WTC11 (cell line): ENCODE measurements around the gene RACK1. TPM values are rescaled to one million over a fixed set of nuclear protein-coding genes. Genes with fewer than 3 reads are reported as not detected.
A peak's percentile ranks its signal among the peaks of the same experiment; 100 is the strongest.

ENCODE experiments used
- ATAC-seq: fragments of 200-7000 bp; cut with Tn5 transposase; 2 replicates; pipeline ENCODE4 v1.10.0; 2021; ENCODE audit warnings: mild to moderate bottlenecking, moderate library complexity
- CTCF ChIA-PET: fragments of 300-600 bp; sonication (Branson Sonifier 250); formaldehyde crosslinking; loops from one replicate; lab custom pipeline; 2021; ENCODE audit warnings: antibody characterized with exemption; lab: Charles Lee
- POLR2A ChIA-PET: fragments of 350-600 bp; sonication (Branson Sonifier 250); formaldehyde crosslinking; loops from one replicate; lab custom pipeline; 2021; ENCODE audit warnings: antibody characterized with exemption; lab: Charles Lee
- DNase-seq: peaks from one replicate; pipeline ENCODE4 v3.0.0; 2021; ENCODE audit warnings: low spot score
- H3K27ac Mint-ChIP-seq: 2 replicates; pipeline ENCODE4 v1.8.0; 2021; ENCODE audit warnings: mixed read lengths
- H3K27me3 Mint-ChIP-seq: 2 replicates; pipeline ENCODE4 v1.8.0; 2021; ENCODE audit warnings: low read depth, mild to moderate bottlenecking, moderate library complexity, mixed read lengths
- H3K36me3 Mint-ChIP-seq: 2 replicates; pipeline ENCODE4 v1.8.0; 2021; ENCODE audit warnings: mixed read lengths
- H3K4me1 Mint-ChIP-seq: 2 replicates; pipeline ENCODE4 v1.8.0; 2022; ENCODE audit warnings: mixed read lengths
- H3K4me3 Mint-ChIP-seq: 2 replicates; pipeline ENCODE4 v1.8.0; 2021; ENCODE audit warnings: mild to moderate bottlenecking, moderate library complexity, mixed read lengths
- H3K9me3 Mint-ChIP-seq: 2 replicates; pipeline ENCODE4 v1.8.0; 2021; ENCODE audit warnings: mixed read lengths
- ATF1 ChIP-seq: sonication (generic); formaldehyde crosslinking; IDR thresholded peaks from 2 replicates; pipeline ENCODE4 v1.8.1; 2023; ENCODE audit warnings: mild to moderate bottlenecking, moderate library complexity, missing genetic modification reagents
- CBFB ChIP-seq: sonication (generic); formaldehyde crosslinking; IDR thresholded peaks from 2 replicates; pipeline ENCODE4 v1.8.1; 2022; ENCODE audit warnings: mild to moderate bottlenecking, low read depth, missing genetic modification reagents
- ELF4 ChIP-seq: sonication (generic); formaldehyde crosslinking; IDR thresholded peaks from 2 replicates; pipeline ENCODE4 v1.8.1; 2022; ENCODE audit warnings: low read depth, mild to moderate bottlenecking, moderate library complexity, missing genetic modification reagents
- ETV6 ChIP-seq: sonication (generic); formaldehyde crosslinking; IDR thresholded peaks from 2 replicates; pipeline ENCODE4 v1.8.1; 2022; ENCODE audit warnings: mild to moderate bottlenecking, missing genetic modification reagents
- FOXK1 ChIP-seq: sonication (generic); formaldehyde crosslinking; IDR thresholded peaks from 2 replicates; pipeline ENCODE4 v1.8.0; 2022; ENCODE audit warnings: mild to moderate bottlenecking, moderate library complexity, missing genetic modification reagents
- FOXP1 ChIP-seq: sonication (generic); formaldehyde crosslinking; IDR thresholded peaks from 2 replicates; pipeline ENCODE4 v1.8.0; 2022; ENCODE audit warnings: missing genetic modification reagents, mild to moderate bottlenecking, moderate library complexity, borderline replicate concordance
- GABPB1 ChIP-seq: sonication (generic); formaldehyde crosslinking; IDR thresholded peaks from 2 replicates; pipeline ENCODE4 v1.8.1; 2023; ENCODE audit warnings: mild to moderate bottlenecking, missing genetic modification reagents
- MYBL2 ChIP-seq: sonication (generic); formaldehyde crosslinking; IDR thresholded peaks from 2 replicates; pipeline ENCODE4 v1.8.1; 2023; ENCODE audit warnings: mild to moderate bottlenecking, moderate library complexity, missing genetic modification reagents
- NR1H2 ChIP-seq: sonication (generic); formaldehyde crosslinking; IDR thresholded peaks from 2 replicates; pipeline ENCODE4 v1.9.0; 2021; ENCODE audit warnings: mild to moderate bottlenecking, moderate library complexity, missing genetic modification reagents
- RELA ChIP-seq: sonication (generic); formaldehyde crosslinking; IDR thresholded peaks from 2 replicates; pipeline ENCODE4 v1.8.1; 2022; ENCODE audit warnings: missing genetic modification reagents, mild to moderate bottlenecking, borderline replicate concordance
- RORB ChIP-seq: fragments of 250-450 bp; sonication (Bioruptor Pico); IDR thresholded peaks from 2 replicates; pipeline ENCODE4 v1.9.0; 2021; ENCODE audit warnings: mild to moderate bottlenecking
- SMAD4 ChIP-seq: sonication (generic); formaldehyde crosslinking; IDR thresholded peaks from 2 replicates; pipeline ENCODE4 v1.8.0; 2022; ENCODE audit warnings: mild to moderate bottlenecking, missing genetic modification reagents
- SP1 ChIP-seq: sonication (generic); formaldehyde crosslinking; conservative IDR thresholded peaks from 2 replicates; pipeline ENCODE4 v1.8.1; 2022; ENCODE audit warnings: missing genetic modification reagents
- TEAD1 ChIP-seq: sonication (generic); formaldehyde crosslinking; IDR thresholded peaks from 2 replicates; pipeline ENCODE4 v1.8.0; 2022; ENCODE audit warnings: mild to moderate bottlenecking, missing genetic modification reagents
- TEAD4 ChIP-seq: sonication (generic); formaldehyde crosslinking; IDR thresholded peaks from 2 replicates; pipeline ENCODE4 v1.8.0; 2022; ENCODE audit warnings: mild to moderate bottlenecking, missing genetic modification reagents
- ZNF317 ChIP-seq: sonication (generic); formaldehyde crosslinking; IDR thresholded peaks from 2 replicates; pipeline ENCODE4 v1.8.1; 2023; ENCODE audit warnings: low read depth, mild to moderate bottlenecking, moderate library complexity, missing genetic modification reagents, borderline replicate concordance
- ZNF396 ChIP-seq: fragments of 250-450 bp; sonication (Bioruptor Pico); IDR thresholded peaks from 2 replicates; pipeline ENCODE4 v1.8.0; 2021; ENCODE audit warnings: mild to moderate bottlenecking, moderate library complexity, borderline replicate concordance
- total RNA-seq: library from RNA; stranded (reverse); gene quantifications from 3 replicates; pipeline ENCODE4 v1.2.3, GENCODE V29; 2021
- TF ChIP-seq, protein P1 (sequence below): sonication (generic); formaldehyde crosslinking; IDR thresholded peaks from 2 replicates; pipeline ENCODE4 v1.8.1; 2023; ENCODE audit warnings: mild to moderate bottlenecking, missing genetic modification reagents, moderate library complexity
- TF ChIP-seq, protein P2 (sequence below): sonication (generic); formaldehyde crosslinking; IDR thresholded peaks from 2 replicates; pipeline ENCODE4 v1.8.1; 2023; ENCODE audit warnings: mild to moderate bottlenecking, missing genetic modification reagents, moderate library complexity
- TF ChIP-seq, protein P3 (sequence below): sonication (generic); formaldehyde crosslinking; IDR thresholded peaks from 2 replicates; pipeline ENCODE4 v1.8.0; 2022; ENCODE audit warnings: mild to moderate bottlenecking, missing genetic modification reagents
- TF ChIP-seq, protein P4 (sequence below): fragments of 250-450 bp; sonication (Bioruptor Pico); IDR thresholded peaks from 2 replicates; pipeline ENCODE4 v2.1.2; 2022; ENCODE audit warnings: mild to moderate bottlenecking, moderate library complexity
- TF ChIP-seq, protein P5 (sequence below): sonication (generic); formaldehyde crosslinking; IDR thresholded peaks from 2 replicates; pipeline ENCODE4 v1.8.1; 2023; ENCODE audit warnings: mild to moderate bottlenecking, missing genetic modification reagents
- TF ChIP-seq, protein P6 (sequence below): sonication (generic); formaldehyde crosslinking; conservative IDR thresholded peaks from 2 replicates; pipeline ENCODE4 v1.8.1; 2023; ENCODE audit warnings: mild to moderate bottlenecking, low read depth, missing genetic modification reagents, moderate library complexity

The RACK1 gene
- total RNA-seq, 1 experiment from 2014 or later: 2,360 TPM

DNA sequence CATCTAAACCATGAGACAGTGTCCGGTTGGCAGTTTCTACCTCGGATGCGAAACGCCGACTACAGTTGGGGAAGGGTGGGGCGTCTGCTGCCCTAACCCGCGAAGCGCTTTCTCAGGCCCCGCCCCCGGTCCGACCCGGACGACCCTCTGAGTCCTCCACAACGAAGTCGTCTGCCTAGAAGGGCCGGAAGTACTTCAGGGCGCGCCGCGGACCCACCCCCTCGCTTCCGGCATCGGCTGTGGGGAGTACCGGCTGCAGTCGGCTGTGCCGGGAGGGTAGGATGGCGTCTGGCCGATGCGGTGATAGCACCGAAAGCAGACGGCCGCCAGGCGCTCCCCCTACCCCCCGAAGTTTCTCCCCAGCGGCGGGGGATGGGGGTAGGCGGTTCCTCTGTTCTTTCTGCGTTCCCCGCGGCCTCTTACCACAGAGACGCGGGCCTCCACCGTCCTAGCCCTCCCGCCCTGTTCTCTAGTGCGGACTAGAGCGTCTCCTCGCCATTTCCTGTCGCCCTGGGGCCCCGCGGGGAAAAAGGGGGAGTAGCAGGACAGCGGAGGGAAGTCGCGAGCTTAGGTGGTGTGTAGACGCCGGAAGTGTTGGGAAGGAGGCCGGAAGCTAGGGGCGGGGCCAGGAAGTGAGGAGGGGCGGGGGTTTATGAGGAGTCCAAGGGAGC is 20.5 kb downstream of the RACK1 start, which contains the start of gene TRIM41 (continued):
- 0 out of 2 replicates have a peak, but pooled peaks have one; percentile 9 for TF ChIP-seq ZNF317 (CRISPR knock-in tag)
- TF ChIP-seq, protein P1, sequence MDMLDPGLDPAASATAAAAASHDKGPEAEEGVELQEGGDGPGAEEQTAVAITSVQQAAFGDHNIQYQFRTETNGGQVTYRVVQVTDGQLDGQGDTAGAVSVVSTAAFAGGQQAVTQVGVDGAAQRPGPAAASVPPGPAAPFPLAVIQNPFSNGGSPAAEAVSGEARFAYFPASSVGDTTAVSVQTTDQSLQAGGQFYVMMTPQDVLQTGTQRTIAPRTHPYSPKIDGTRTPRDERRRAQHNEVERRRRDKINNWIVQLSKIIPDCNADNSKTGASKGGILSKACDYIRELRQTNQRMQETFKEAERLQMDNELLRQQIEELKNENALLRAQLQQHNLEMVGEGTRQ (CRISPR knock-in tag): no peak
- TF ChIP-seq FOXK1: peak; percentile 89
- TF ChIP-seq, protein P2, sequence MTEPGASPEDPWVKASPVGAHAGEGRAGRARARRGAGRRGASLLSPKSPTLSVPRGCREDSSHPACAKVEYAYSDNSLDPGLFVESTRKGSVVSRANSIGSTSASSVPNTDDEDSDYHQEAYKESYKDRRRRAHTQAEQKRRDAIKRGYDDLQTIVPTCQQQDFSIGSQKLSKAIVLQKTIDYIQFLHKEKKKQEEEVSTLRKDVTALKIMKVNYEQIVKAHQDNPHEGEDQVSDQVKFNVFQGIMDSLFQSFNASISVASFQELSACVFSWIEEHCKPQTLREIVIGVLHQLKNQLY (CRISPR knock-in tag): no peak
- TF ChIP-seq, protein P3, sequence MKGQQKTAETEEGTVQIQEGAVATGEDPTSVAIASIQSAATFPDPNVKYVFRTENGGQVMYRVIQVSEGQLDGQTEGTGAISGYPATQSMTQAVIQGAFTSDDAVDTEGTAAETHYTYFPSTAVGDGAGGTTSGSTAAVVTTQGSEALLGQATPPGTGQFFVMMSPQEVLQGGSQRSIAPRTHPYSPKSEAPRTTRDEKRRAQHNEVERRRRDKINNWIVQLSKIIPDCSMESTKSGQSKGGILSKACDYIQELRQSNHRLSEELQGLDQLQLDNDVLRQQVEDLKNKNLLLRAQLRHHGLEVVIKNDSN (CRISPR knock-in tag): peak; percentile 54; the same call in 1 of the 2 replicates
- TF ChIP-seq, protein P4, sequence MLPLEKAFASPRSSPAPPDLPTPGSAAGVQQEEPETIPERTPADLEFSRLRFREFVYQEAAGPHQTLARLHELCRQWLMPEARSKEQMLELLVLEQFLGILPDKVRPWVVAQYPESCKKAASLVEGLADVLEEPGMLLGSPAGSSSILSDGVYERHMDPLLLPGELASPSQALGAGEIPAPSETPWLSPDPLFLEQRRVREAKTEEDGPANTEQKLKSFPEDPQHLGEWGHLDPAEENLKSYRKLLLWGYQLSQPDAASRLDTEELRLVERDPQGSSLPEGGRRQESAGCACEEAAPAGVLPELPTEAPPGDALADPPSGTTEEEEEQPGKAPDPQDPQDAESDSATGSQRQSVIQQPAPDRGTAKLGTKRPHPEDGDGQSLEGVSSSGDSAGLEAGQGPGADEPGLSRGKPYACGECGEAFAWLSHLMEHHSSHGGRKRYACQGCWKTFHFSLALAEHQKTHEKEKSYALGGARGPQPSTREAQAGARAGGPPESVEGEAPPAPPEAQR (CRISPR knock-in tag): no peak
- TF ChIP-seq ATF1: no peak
- TF ChIP-seq ZNF396 (CRISPR knock-in tag): no peak
- peak; percentile 86 for TF ChIP-seq SP1 (CRISPR knock-in tag)
- TF ChIP-seq NR1H2 (CRISPR knock-in tag): no peak
- peak; percentile 55; the same call in 1 of the 2 replicates for TF ChIP-seq SMAD4 (CRISPR knock-in tag)
- TF ChIP-seq TEAD1 (CRISPR knock-in tag): peak; percentile 71
- TF ChIP-seq, protein P5, sequence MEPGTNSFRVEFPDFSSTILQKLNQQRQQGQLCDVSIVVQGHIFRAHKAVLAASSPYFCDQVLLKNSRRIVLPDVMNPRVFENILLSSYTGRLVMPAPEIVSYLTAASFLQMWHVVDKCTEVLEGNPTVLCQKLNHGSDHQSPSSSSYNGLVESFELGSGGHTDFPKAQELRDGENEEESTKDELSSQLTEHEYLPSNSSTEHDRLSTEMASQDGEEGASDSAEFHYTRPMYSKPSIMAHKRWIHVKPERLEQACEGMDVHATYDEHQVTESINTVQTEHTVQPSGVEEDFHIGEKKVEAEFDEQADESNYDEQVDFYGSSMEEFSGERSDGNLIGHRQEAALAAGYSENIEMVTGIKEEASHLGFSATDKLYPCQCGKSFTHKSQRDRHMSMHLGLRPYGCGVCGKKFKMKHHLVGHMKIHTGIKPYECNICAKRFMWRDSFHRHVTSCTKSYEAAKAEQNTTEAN (CRISPR knock-in tag): peak; percentile 77; the same call in 1 of the 2 replicates
- TF ChIP-seq GABPB1 (CRISPR knock-in tag): peak; percentile 75
- TF ChIP-seq RORB: no peak
- no peak for TF ChIP-seq CBFB (CRISPR knock-in tag)
- TF ChIP-seq RELA (CRISPR knock-in tag): no peak

DNA sequence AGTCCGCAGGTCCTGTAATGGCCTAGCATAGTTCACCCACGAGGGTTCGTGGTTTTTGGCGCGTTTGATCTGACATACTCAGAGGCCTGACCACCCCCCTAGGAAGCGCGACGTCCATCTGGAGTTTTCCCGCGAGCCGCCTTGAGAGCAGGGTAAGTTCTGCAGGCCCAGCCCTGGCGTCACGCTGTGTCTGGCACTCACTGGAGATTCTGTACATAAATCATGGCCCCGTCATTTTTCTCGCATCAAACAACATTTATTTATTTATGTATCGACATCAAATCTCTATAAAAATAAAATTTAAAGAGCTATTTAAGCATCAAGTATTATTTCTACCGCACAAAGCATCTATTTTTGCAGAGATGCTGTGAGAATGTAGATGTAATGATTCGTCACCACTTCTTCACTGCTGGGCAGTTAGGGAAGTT is 21.1 kb downstream of the RACK1 start:
- Mint-ChIP-seq H3K27me3 (peaks cover 17% of the 10 kb centered on the region), H3K36me3 (peaks cover 3% of the 10 kb centered on the region; the same call in 1 of the 2 replicates), H3K9me3 (no peaks in the 10 kb centered on the region), H3K27ac (peak overlapping the region; percentile 92), H3K4me1 (peaks cover 22% of the 10 kb centered on the region), H3K4me3 (peak overlapping the region; percentile 99)
- POLR2A ChIA-PET: interaction anchor here (1.0 to 2.1 kb wide), 2 partner anchors 15 to 31 kb away, joined by 3 to 6 read pairs; no protein-coding TSS in a partner anchor
- TF ChIP-seq FOXK1 (no peak), ELF4 (CRISPR knock-in tag) (no peak), TEAD4 (CRISPR knock-in tag) (no peak), MYBL2 (CRISPR knock-in tag) (peak; percentile 3; the same call in 1 of the 2 replicates), FOXP1 (CRISPR knock-in tag) (no peak), ETV6 (CRISPR knock-in tag) (no peak)
- TF ChIP-seq, protein P6, sequence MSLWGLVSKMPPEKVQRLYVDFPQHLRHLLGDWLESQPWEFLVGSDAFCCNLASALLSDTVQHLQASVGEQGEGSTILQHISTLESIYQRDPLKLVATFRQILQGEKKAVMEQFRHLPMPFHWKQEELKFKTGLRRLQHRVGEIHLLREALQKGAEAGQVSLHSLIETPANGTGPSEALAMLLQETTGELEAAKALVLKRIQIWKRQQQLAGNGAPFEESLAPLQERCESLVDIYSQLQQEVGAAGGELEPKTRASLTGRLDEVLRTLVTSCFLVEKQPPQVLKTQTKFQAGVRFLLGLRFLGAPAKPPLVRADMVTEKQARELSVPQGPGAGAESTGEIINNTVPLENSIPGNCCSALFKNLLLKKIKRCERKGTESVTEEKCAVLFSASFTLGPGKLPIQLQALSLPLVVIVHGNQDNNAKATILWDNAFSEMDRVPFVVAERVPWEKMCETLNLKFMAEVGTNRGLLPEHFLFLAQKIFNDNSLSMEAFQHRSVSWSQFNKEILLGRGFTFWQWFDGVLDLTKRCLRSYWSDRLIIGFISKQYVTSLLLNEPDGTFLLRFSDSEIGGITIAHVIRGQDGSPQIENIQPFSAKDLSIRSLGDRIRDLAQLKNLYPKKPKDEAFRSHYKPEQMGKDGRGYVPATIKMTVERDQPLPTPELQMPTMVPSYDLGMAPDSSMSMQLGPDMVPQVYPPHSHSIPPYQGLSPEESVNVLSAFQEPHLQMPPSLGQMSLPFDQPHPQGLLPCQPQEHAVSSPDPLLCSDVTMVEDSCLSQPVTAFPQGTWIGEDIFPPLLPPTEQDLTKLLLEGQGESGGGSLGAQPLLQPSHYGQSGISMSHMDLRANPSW (CRISPR knock-in tag): no peak
- CTCF ChIA-PET: interaction anchor here (1.0 to 2.6 kb wide), 3 partner anchors 15 to 38 kb away, joined by 5 to 16 read pairs (median 6); partner anchors contain the start of gene TRIM7
- ATAC-seq (no peak), DNase-seq (no peak)
